Astrocyte (in vitro differentiated cells and primary cell): Measurements from ENCODE around the gene UNCX. TPM values are rescaled to one million over a fixed set of nuclear protein-coding genes. Genes with fewer than 3 reads are reported as not detected.
A peak's percentile ranks its signal among the peaks of the same experiment; 100 is the strongest.

Source experiments
- DNase-seq: peaks from one replicate; pipeline ENCODE4 v3.0.0-alpha.2; 2010; ENCODE audit warnings: low read depth
- FAIRE-seq: peaks from 2 replicates; lab custom pipeline; 2011; peaks lifted over from hg19 to GRCh38; lab: Jason Lieb, UNC
- H2AFZ ChIP-seq: 2 replicates; pipeline ENCODE4 v1.6.0; 2012; ENCODE audit warnings: low read depth, low read length, inconsistent platforms
- H3K27ac ChIP-seq: 2 replicates; pipeline ENCODE4 v1.5.1; 2011; ENCODE audit warnings: low read depth, low read length, inconsistent platforms
- H3K27me3 ChIP-seq: 2 replicates; pipeline ENCODE4 v1.6.0; 2011; ENCODE audit warnings: low read length, inconsistent platforms; ENCODE audit not compliant: insufficient read depth
- H3K36me3 ChIP-seq: 2 replicates; pipeline ENCODE4 v1.5.1; 2011; ENCODE audit warnings: low read length, inconsistent platforms; ENCODE audit not compliant: insufficient read depth
- H3K4me1 ChIP-seq: 2 replicates; pipeline ENCODE4 v1.5.1; 2011; ENCODE audit warnings: low read length, inconsistent platforms; ENCODE audit not compliant: insufficient read depth
- H3K4me2 ChIP-seq: 2 replicates; pipeline ENCODE4 v1.6.0; 2012; ENCODE audit warnings: low read length, inconsistent platforms
- H3K4me3 ChIP-seq: 2 replicates; pipeline ENCODE4 v1.5.1; 2011; ENCODE audit warnings: low read depth, mild to moderate bottlenecking, low read length, inconsistent platforms; ENCODE audit not compliant: insufficient read depth
- H3K79me2 ChIP-seq: 2 replicates; pipeline ENCODE4 v1.6.0; 2012; ENCODE audit warnings: mild to moderate bottlenecking, low read length, inconsistent platforms; ENCODE audit not compliant: insufficient read depth
- H3K9ac ChIP-seq: 2 replicates; pipeline ENCODE4 v1.6.0; 2012; ENCODE audit warnings: mild to moderate bottlenecking, low read length, inconsistent platforms
- H3K9me3 ChIP-seq: 2 replicates; pipeline ENCODE4 v1.5.1; 2012; ENCODE audit warnings: low read depth, mild to moderate bottlenecking, low read length, inconsistent platforms; ENCODE audit not compliant: insufficient read depth
- H4K20me1 ChIP-seq: 2 replicates; pipeline ENCODE4 v1.6.0; 2012; ENCODE audit warnings: low read length, inconsistent platforms; ENCODE audit not compliant: insufficient read depth
- H3K27ac Mint-ChIP-seq: one replicate; pipeline ENCODE4 v1.8.0; 2021; ENCODE audit warnings: mild to moderate bottlenecking, mixed read lengths; ENCODE audit not compliant: unreplicated experiment
- H3K27me3 Mint-ChIP-seq: one replicate; pipeline ENCODE4 v1.8.0; 2021; ENCODE audit warnings: low read depth, mixed read lengths; ENCODE audit not compliant: unreplicated experiment
- H3K36me3 Mint-ChIP-seq: one replicate; pipeline ENCODE4 v1.8.0; 2021; ENCODE audit warnings: low read depth, mixed read lengths; ENCODE audit not compliant: unreplicated experiment
- H3K4me1 Mint-ChIP-seq: one replicate; pipeline ENCODE4 v1.8.0; 2021; ENCODE audit warnings: low read depth, mixed read lengths; ENCODE audit not compliant: unreplicated experiment
- H3K4me3 Mint-ChIP-seq: one replicate; pipeline ENCODE4 v1.8.0; 2021; ENCODE audit warnings: mild to moderate bottlenecking, moderate library complexity, mixed read lengths; ENCODE audit not compliant: unreplicated experiment
- H3K9me3 Mint-ChIP-seq: one replicate; pipeline ENCODE4 v1.8.0; 2021; ENCODE audit warnings: mild to moderate bottlenecking, mixed read lengths; ENCODE audit not compliant: unreplicated experiment
- EZH2 ChIP-seq: IDR thresholded peaks from 2 replicates; pipeline ENCODE4 v1.6.1; 2012; ENCODE audit warnings: mild to moderate bottlenecking, low read length, inconsistent platforms; ENCODE audit not compliant: insufficient read depth
- total RNA-seq: library from RNA; stranded (reverse); gene quantifications from 2 replicates; pipeline ENCODE4 v1.2.1, GENCODE V29; 2021
- TF ChIP-seq, protein P1 (sequence below): IDR thresholded peaks from 2 replicates; pipeline ENCODE4 v1.5.1; 2011; ENCODE audit warnings: low read depth, mild to moderate bottlenecking, inconsistent platforms, low read length, moderate library complexity; ENCODE audit not compliant: insufficient read depth

Gene UNCX
- total RNA-seq, 1 donor from 2014 or later, result not detected

DNA sequence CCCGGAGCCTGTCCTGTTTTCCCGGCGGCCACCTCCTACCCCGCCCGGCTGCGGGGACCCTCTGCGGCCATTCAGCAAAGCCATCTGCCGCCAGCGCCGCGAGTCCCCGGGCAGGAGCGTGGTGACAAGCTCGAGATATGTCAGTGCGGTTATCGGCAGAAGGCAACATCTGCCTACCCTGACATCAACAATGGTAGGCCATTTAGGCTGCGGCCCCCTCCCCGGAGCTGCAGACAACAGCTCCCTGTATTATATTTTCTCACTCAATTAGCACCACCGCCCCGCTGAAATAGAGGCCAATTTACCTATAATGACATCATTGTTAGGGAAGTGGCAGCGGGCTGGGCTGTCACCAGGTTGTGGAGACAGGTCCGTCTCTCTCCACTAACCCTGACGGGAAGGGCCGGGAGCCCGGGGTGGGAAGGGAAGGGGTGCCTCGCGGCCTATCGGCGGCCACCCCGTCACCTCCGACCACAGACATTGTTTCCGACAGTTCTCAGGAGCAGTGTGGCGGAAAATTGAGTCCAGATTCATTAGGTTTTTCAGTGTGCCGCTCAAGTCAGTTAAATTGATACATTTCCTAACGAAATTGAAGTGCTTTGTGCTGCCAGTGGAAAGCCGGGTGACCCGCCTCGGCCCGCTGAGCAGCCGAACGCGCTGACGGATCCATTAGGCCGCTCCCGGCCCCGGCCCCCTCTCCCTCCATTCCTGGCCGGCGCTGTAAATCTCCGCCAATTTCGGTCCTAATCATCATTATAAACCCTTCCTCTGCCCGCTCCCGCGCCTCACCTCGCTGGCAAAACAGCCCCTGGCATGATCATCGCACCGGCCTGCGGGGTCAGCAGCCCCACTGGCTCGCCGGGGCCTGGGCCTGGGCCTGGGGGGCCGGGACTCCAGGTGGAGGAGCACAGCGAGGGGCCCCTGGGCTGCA, 43.0 kb downstream of the UNCX start:
- Mint-ChIP-seq H3K4me1 (no peaks in the 10 kb centered on the region), H3K36me3 (no peaks in the 10 kb centered on the region), H3K27ac (no peak overlapping the region), H3K27me3 (peaks cover 30% of the 10 kb centered on the region), H3K4me3 (no peak overlapping the region), H3K9me3 (peaks cover 16% of the 10 kb centered on the region)
- Histone ChIP-seq H3K9ac (no peak overlapping the region), H4K20me1 (no peaks in the 10 kb centered on the region), H2AFZ (no peak overlapping the region), H3K9me3 (peaks cover 6% of the 10 kb centered on the region), H3K4me1 (no peaks in the 10 kb centered on the region), H3K36me3 (no peaks in the 10 kb centered on the region), H3K4me2 (no peak overlapping the region), H3K27me3 (no peaks in the 10 kb centered on the region), H3K79me2 (no peaks in the 10 kb centered on the region), H3K27ac (no peak overlapping the region), H3K4me3 (no peak overlapping the region)
- DNase-seq (peak; percentile 6), FAIRE-seq (no peak)
- TF ChIP-seq, protein P1, sequence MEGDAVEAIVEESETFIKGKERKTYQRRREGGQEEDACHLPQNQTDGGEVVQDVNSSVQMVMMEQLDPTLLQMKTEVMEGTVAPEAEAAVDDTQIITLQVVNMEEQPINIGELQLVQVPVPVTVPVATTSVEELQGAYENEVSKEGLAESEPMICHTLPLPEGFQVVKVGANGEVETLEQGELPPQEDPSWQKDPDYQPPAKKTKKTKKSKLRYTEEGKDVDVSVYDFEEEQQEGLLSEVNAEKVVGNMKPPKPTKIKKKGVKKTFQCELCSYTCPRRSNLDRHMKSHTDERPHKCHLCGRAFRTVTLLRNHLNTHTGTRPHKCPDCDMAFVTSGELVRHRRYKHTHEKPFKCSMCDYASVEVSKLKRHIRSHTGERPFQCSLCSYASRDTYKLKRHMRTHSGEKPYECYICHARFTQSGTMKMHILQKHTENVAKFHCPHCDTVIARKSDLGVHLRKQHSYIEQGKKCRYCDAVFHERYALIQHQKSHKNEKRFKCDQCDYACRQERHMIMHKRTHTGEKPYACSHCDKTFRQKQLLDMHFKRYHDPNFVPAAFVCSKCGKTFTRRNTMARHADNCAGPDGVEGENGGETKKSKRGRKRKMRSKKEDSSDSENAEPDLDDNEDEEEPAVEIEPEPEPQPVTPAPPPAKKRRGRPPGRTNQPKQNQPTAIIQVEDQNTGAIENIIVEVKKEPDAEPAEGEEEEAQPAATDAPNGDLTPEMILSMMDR, result no peak
- TF ChIP-seq EZH2, result peak; percentile 69

DNA sequence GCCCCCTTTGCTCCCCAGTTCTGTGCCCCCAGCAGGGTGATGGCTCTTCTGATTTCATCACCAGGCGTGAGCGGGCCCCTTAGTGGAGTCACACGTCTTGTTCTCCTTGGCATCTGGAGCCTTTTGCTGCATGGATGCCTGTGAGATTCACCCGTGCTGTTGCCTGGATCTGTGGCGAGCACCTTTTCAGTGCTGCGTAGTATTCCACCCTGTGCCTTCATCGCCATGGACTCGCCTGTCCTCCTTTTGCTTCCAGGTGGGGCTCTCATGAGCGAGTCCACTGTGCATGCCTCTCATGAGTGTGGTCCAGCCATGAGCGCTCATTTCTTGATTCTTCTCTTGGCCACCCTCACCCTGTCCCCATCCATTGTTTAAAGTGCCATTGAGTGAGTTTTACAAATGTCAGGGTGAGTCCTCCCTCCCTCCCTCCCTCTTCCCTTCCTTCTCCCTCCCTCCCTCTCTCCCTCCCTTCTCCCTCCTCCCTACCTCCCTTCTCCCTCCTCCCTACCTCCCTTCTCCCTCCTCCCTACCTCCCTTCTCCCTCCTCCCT, 44.0 kb downstream of the UNCX start:
- no peak overlapping the region for H3K4me3 Mint-ChIP-seq
- no peaks in the 10 kb centered on the region for H3K79me2 ChIP-seq

More for the DNA sequence above, 44.0 kb downstream of the UNCX start:
- no peak overlapping the region for H3K9ac ChIP-seq
- FAIRE-seq, result no peak
- Mint-ChIP-seq H3K27me3 (peaks cover 26% of the 10 kb centered on the region), H3K4me1 (no peaks in the 10 kb centered on the region), H3K36me3 (no peaks in the 10 kb centered on the region), H3K9me3 (peaks cover 11% of the 10 kb centered on the region), H3K27ac (no peak overlapping the region)
- no peak overlapping the region for H3K27ac ChIP-seq
- TF ChIP-seq EZH2, result no peak
- TF ChIP-seq, protein P1, result no peak
- H3K4me1 ChIP-seq, result no peaks in the 10 kb centered on the region
- no peaks in the 10 kb centered on the region for H4K20me1 ChIP-seq
- H3K9me3 ChIP-seq, result peaks cover 6% of the 10 kb centered on the region
- no peak overlapping the region for H3K4me2 ChIP-seq
- H3K36me3 ChIP-seq, result no peaks in the 10 kb centered on the region
- DNase-seq, result no peak
- H2AFZ ChIP-seq, result no peak overlapping the region
- H3K27me3 ChIP-seq, result no peaks in the 10 kb centered on the region
- H3K4me3 ChIP-seq, result no peak overlapping the region
